ENCODE data around the gene ATP6V0B.

The ATP6V0B gene

DNA sequence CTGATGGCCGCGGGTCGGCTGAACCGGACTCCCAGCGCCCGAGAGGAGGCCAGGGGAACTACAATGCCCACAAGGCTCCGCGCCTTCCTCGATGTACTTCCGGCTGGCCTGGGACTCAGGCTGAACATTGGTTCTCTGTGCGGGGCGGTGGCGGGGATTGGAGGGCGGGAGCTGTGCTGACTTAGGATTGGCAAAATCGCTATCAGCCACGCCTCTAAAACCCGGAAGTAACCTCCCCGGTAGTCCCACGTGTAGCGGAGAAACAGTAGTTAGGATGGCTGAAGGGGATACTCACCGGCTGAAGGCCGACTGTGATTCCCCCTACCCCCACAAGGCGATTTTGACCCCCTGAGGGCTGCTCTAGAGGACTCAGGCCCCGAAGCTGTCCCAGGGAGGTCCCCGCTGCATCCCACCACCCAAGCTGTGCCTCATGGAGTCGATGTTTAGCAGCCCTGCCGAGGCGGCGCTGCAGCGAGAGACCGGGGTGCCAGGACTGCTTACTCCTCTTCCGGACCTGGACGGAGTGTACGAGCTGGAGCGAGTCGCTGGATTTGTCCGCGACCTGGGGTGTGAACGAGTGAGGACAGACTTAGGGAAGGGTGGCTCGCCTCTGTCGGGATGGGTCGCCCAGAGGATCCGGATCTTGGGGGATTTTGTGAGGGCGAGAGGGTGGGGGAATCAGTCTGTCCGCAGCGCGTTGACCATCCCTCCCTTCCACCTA is 4.9 kb upstream of the ATP6V0B start, which contains the start of gene DPH2:
Gene DPH2, plus strand, starts transcription at position 265 of the 721 bp plus-strand sequence. Its CDS starts 166 bp downstream, at position 431.
- peak; percentile 95 for DNase-seq

GRCh38 chr1:43970502-43970901 is 4.3 kb upstream of the ATP6V0B start:
- no peak for DNase-seq

GRCh38 chr1:43970911-43971310 is 3.8 kb upstream of the ATP6V0B start:
- DNase-seq, result no peak

GRCh38 chr1:43971336-43971980 is 3.3 kb upstream of the ATP6V0B start:
- no peak for DNase-seq

- DNase-seq, result no peak
Observed at GRCh38 chr1:43973981-43974442, 748 bp upstream of the ATP6V0B start.

GRCh38 chr1:43975249-43975961 is 645 bp downstream of the ATP6V0B start:
- peak; percentile 24 for DNase-seq

DNA sequence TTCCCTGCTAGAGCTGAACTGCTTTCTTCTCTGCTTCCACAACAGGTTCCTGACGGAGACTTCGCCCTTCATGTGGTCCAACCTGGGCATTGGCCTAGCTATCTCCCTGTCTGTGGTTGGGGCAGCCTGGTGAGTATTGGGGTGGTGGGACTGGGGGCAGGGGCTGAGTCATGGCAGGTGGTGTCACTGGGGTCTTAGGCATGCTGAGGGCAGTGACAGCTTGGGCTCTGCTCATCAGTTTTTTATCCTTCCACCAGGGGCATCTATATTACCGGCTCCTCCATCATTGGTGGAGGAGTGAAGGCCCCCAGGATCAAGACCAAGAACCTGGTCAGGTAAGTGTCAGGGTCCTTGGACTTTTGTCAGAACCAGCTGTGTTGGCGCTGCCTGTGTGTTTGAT is 1.3 kb downstream of the ATP6V0B start:
- DNase-seq, result no peak

GRCh38 chr1:43976890-43977289 is 2.1 kb downstream of the ATP6V0B start:
- DNase-seq, result no peak

- DNase-seq, result no peak
Observed at GRCh38 chr1:43977376-43978263, 2.9 kb downstream of the ATP6V0B start.

- no peak for DNase-seq
Observed at GRCh38 chr1:43978264-43978550, 3.4 kb downstream of the ATP6V0B start.

DNA sequence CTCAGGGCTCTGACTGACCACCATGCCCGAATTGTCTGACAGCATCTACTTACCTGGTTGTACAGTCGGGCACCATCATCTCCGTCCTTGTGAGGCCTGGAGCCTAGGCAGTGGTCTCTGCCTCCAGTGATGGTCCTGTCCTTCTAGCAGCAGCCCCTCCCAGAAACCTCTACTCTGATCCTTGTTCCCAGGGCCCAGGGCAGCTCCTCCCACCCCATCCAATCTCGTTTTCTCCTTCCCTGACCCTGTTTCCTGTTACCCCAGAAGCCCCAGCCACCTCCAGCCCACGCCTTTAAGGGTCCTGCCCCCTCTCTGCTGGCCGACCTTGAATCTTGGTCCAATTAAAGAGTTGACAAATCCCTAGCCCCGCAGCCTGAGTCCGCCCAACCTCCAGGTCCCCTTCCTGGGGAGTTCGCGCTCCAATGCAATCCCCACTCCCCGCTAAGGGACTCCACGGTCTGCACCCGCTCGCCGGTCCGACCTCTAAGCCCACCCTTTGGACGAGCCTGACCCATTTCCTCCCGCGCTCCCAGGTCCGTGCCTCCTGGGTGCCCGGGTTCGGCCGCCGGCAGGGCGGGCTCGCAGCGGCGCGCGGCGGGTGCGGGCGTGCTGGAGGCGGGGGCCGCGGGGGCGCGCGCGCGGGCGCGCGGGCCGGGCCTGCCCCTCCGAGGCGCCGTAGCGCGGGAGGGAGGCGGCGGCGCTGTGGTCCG is 3.9 kb downstream of the ATP6V0B start, which contains the start of gene B4GALT2:
Gene B4GALT2, plus strand, starts transcription at position 660 of the 710 bp plus-strand sequence. CDS start 1,951 bp downstream, outside the sequence.
- DNase-seq, result peak; percentile 50

DNA sequence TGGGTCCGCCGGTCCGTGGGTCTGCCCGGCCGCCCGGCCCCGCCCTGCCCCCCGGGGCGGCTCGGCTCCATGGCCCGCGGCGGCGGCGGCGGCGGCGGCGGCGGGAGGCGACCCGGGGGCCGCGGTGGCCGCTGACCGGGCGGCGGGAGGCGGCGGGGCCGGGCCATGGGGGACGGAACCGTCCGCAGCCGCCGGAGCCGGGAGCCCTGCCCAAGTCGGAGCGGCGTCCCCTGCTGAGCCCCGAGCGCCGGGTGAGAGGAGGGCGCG is 4.4 kb downstream of the ATP6V0B start:
- no peak for DNase-seq

- peak; percentile 34 for DNase-seq
Observed at GRCh38 chr1:43979528-43980254, 4.9 kb downstream of the ATP6V0B start.

GRCh38 chr1:43980255-43981134 is 5.7 kb downstream of the ATP6V0B start:
- DNase-seq, result no peak

GRCh38 chr1:43981135-43981491 is 6.4 kb downstream of the ATP6V0B start:
- DNase-seq, result no peak

GRCh38 chr1:43981636-43982035 is 6.9 kb downstream of the ATP6V0B start:
- no peak for DNase-seq

GRCh38 chr1:43982241-43982640 is 7.5 kb downstream of the ATP6V0B start:
- DNase-seq, result no peak

GRCh38 chr1:43982808-43983207 is 8.0 kb downstream of the ATP6V0B start:
- no peak for DNase-seq

DNA sequence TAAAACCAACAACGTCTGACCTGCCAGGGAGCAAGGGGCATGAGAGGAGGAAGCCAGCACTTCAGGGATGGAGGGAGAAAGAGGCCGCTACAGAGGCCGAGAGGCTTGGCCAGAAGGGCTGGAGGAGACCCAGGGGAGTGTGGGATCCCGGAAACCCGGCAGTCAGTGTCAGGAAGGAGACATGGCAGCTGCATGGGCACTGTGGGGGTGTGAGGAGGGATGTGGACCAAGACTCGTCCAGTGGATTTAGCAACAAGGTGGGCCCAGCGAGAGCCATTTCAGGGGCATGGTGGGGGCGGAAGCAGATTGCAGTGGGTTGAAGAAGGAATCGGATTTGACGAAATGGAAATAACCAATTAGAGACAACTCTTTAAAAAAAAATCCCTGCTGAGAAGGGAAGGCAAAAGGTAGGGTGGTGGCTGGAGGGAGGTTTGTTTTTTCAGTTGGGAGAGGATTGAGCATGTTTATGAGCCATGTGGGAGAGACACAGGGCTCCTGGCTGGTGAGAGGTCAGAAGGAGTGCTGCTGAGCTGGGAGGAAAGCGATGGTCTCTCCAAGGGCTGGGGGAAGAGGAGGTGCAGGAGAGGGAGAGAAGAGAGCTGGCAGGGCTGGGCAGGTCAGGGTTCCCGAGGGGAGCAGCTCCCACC is 8.6 kb downstream of the ATP6V0B start:
- no peak for DNase-seq

DNA sequence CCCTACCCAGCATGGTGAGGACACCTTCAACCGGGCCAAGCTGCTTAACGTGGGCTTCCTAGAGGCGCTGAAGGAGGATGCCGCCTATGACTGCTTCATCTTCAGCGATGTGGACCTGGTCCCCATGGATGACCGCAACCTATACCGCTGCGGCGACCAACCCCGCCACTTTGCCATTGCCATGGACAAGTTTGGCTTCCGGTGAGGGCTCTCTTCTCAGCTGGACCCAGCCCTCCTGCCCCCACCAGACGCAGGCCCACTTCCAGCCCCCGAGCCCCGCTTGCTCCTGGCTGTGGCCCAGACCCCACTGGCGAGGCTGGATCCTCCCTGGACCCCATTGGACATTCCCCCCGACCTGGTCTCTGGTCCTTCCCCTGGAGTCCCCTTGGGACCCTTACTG is 10.1 kb downstream of the ATP6V0B start:
- no peak for DNase-seq

Measured in stimulated activated CD4-positive, alpha-beta T cell treated with anti-CD3 and anti-CD28 coated beads, Interleukin-4, amount 100 ng/mL, for 1 hour (primary cell).